A549 (cell line): ENCODE results near the gene B3GNT5. TPM values are rescaled to one million over a fixed set of nuclear protein-coding genes. Genes with fewer than 3 reads are reported as not detected.

Experiments used
- ATAC-seq, 2 experiments: fragments of 200-7000 bp in 1 of 2; fragments of >200 bp in 1 of 2; cut with Nextera tagmentation in 1 of 2; cut with Tn5 transposase in 1 of 2; 3 replicates each; pipeline versions ENCODE4 v1.8.0 to v1.9.1; 2018 to 2020; ENCODE audit warnings: mild to moderate bottlenecking in 1 of 2, moderate library complexity in 1 of 2
- CTCF ChIA-PET: fragments of 300-600 bp; sonication (Branson Sonifier 250); formaldehyde crosslinking; extraction: SDS; loops from one replicate; lab custom pipeline; 2021; ENCODE audit warnings: antibody characterized with exemption, inconsistent platforms; lab: Yijun Ruan, JAX
- POLR2A ChIA-PET: fragments of 350-600 bp; formaldehyde crosslinking; extraction: SDS; loops from one replicate; lab custom pipeline; 2021; ENCODE audit warnings: antibody characterized with exemption, inconsistent platforms; lab: Yijun Ruan, JAX
- DNase-seq, 2 experiments: peaks; one replicate each; pipeline versions ENCODE4 v3.0.0 to v3.0.0-alpha.2; 2011 to 2016; ENCODE audit warnings: low read depth in 1 of 2, low spot score in 1 of 2
- FAIRE-seq: peaks from 2 replicates; lab custom pipeline; 2011; peaks lifted over from hg19 to GRCh38; lab: Jason Lieb, UNC
- H3K27ac ChIP-seq, 2 experiments: fragments of >200 bp; sonication (Bioruptor Twin); formaldehyde crosslinking; 3 replicates each; pipeline ENCODE4 v1.5.1; 2016 to 2017
- H3K4me1 ChIP-seq: fragments of >200 bp; sonication (Bioruptor Twin); formaldehyde crosslinking; 3 replicates; pipeline ENCODE4 v1.6.1; 2016
- H3K4me2 ChIP-seq: fragments of >200 bp; sonication (Bioruptor Twin); formaldehyde crosslinking; 3 replicates; pipeline ENCODE4 v1.6.1; 2016
- H3K4me3 ChIP-seq: fragments of >200 bp; sonication (Bioruptor Twin); formaldehyde crosslinking; 3 replicates; pipeline ENCODE4 v1.5.1; 2016
- H3K9me3 ChIP-seq: fragments of >200 bp; sonication (Bioruptor Twin); formaldehyde crosslinking; 3 replicates; pipeline ENCODE4 v1.6.1; 2016
- CHD2 ChIP-seq: fragments of 150-350 bp; IDR thresholded peaks from 2 replicates; pipeline ENCODE4 v1.6.1; 2014; ENCODE audit warnings: low read length; ENCODE audit not compliant: partially characterized antibody
- CHD4 ChIP-seq: fragments of 200-600 bp; sonication (generic); IDR thresholded peaks from 2 replicates; pipeline ENCODE4 v1.6.1; 2016; ENCODE audit warnings: antibody characterized with exemption, mild to moderate bottlenecking, borderline replicate concordance
- EHF ChIP-seq: fragments of 250-450 bp; sonication (Bioruptor Pico); IDR thresholded peaks from 2 replicates; pipeline ENCODE4 v1.5.0; 2020; ENCODE audit warnings: mild to moderate bottlenecking
- FOSB ChIP-seq: fragments of 250-450 bp; sonication (Bioruptor Pico); IDR thresholded peaks from 2 replicates; pipeline ENCODE4 v1.5.0; 2020; ENCODE audit warnings: mild to moderate bottlenecking, moderate library complexity
- FOXS1 ChIP-seq: fragments of 250-450 bp; sonication (Bioruptor Pico); IDR thresholded peaks from 2 replicates; pipeline ENCODE4 v1.5.0; 2020; ENCODE audit warnings: mild to moderate bottlenecking, moderate library complexity
- HOXA7 ChIP-seq: fragments of 250-450 bp; sonication (Bioruptor Pico); IDR thresholded peaks from 2 replicates; pipeline ENCODE4 v1.5.0; 2020; ENCODE audit warnings: mild to moderate bottlenecking, moderate library complexity
- JUNB ChIP-seq: fragments of >200 bp; sonication (Bioruptor Twin); formaldehyde crosslinking; IDR thresholded peaks from 2 replicates; pipeline ENCODE4 v1.6.1; 2016
- MAZ ChIP-seq: fragments of 150-350 bp; IDR thresholded peaks from 2 replicates; pipeline ENCODE4 v1.6.1; 2014; ENCODE audit warnings: antibody characterized with exemption, low read depth, low read length, borderline replicate concordance
- MYC ChIP-seq: IDR thresholded peaks from 2 replicates; pipeline ENCODE4 v1.6.1; 2012; ENCODE audit warnings: mild to moderate bottlenecking, inconsistent platforms, low read length, improper control_type of control experiment, borderline replicate concordance
- POLR2AphosphoS2 ChIP-seq: conservative IDR thresholded peaks from 2 replicates; pipeline ENCODE4 v1.6.1; 2012; ENCODE audit warnings: low read length, improper control_type of control experiment, inconsistent platforms
- WGBS: methylation state at CpG from one replicate; pipeline ENCODE4 v1.1.6; 2017; ENCODE audit errors: missing lambda C conversion rate; 5-methylcytosine and 5-hydroxymethylcytosine counted together
- polyA plus RNA-seq, 4 experiments: library from polyadenylated mRNA; depleted of rRNA in 3 of 4; stranded (reverse); fragments of >200 nt; fragmentation: RNase III in 1 of 4; extraction: RNeasy Plus Mini Kit Qiagen cat#74134 plus additional on column Dnase treatment in 1 of 4; gene quantifications; 2 replicates in 3 of 4; 3 replicates in 1 of 4; pipeline ENCODE4 v1.2.3, GENCODE V29; 2011 to 2017
- TF ChIP-seq, protein P1 (sequence below): IDR thresholded peaks from 2 replicates; pipeline ENCODE4 v1.6.1; 2012
- TF ChIP-seq, protein P2 (sequence below): fragments of 200-600 bp; sonication (generic); IDR thresholded peaks from 2 replicates; pipeline ENCODE4 v1.6.1; 2016; ENCODE audit warnings: antibody characterized with exemption, mild to moderate bottlenecking, moderate library complexity
- TF ChIP-seq, protein P3 (sequence below): fragments of 450-650 bp; IDR thresholded peaks from 2 replicates; pipeline ENCODE4 v1.6.1; 2014; ENCODE audit warnings: antibody characterized with exemption
- TF ChIP-seq, protein P4 (sequence below): IDR thresholded peaks from 2 replicates; pipeline ENCODE4 v1.6.1; 2012
- TF ChIP-seq, protein P5 (sequence below): fragments of 250-450 bp; sonication (Bioruptor Pico); IDR thresholded peaks from 2 replicates; pipeline ENCODE4 v1.5.0; 2021; ENCODE audit warnings: mild to moderate bottlenecking, moderate library complexity, borderline replicate concordance

B3GNT5 gene
- polyA plus RNA-seq, 2 of the 4 experiments (the other 2 are of a cell fraction) = 4.7 to 11.7 TPM

DNA sequence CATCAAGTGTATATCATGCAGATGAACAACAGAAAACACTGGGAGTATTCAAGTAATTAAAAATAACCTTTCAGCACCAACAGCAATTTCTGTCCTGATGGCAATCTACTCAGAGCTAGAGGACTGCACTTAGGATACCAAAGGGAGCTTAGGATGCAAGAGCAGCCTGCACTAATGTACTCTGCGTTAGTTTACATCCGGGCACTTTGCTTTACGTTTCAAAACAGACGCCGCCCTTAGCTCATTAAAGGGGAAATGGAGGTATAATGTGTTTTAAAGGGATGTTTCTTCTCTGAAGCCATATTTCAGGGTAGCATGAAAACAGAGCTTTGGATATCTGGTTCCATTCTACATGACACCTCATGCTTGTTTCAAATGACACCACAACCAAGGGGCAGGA, 14.0 kb upstream of the B3GNT5 start:
- Histone ChIP-seq H3K27ac (no peak overlapping the region), H3K4me3 (no peak overlapping the region), H3K4me1 (no peaks in the 10 kb centered on the region), H3K9me3 (peaks cover 9% of the 10 kb centered on the region; the same call in 2 of the 3 replicates), H3K4me2 (no peak overlapping the region)
- ATAC-seq (no peak), DNase-seq (no peak), FAIRE-seq (no peak)
- POLR2A ChIA-PET = interaction anchor here (0.7 kb wide), 1 partner anchor 19 kb away, joined by 3 read pairs; no protein-coding TSS in a partner anchor
- 88% methylated on average over 5 of the region's 5 CpGs for WGBS
- CTCF ChIA-PET = interaction anchor here (0.6 to 2.4 kb wide), 2 partner anchors 54 to 1356 kb away, joined by 3 to 12 read pairs; no protein-coding TSS in a partner anchor
- no peak for TF ChIP-seq FOSB (CRISPR knock-in tag)
- TF ChIP-seq HOXA7 (CRISPR knock-in tag) = no peak
- no peak for TF ChIP-seq CHD4
- TF ChIP-seq, protein P1, sequence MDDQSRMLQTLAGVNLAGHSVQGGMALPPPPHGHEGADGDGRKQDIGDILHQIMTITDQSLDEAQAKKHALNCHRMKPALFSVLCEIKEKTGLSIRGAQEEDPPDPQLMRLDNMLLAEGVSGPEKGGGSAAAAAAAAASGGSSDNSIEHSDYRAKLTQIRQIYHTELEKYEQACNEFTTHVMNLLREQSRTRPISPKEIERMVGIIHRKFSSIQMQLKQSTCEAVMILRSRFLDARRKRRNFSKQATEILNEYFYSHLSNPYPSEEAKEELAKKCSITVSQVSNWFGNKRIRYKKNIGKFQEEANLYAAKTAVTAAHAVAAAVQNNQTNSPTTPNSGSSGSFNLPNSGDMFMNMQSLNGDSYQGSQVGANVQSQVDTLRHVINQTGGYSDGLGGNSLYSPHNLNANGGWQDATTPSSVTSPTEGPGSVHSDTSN = no peak
- TF ChIP-seq EHF (CRISPR knock-in tag) = no peak
- TF ChIP-seq, all 56 proteins: peak for 0

DNA sequence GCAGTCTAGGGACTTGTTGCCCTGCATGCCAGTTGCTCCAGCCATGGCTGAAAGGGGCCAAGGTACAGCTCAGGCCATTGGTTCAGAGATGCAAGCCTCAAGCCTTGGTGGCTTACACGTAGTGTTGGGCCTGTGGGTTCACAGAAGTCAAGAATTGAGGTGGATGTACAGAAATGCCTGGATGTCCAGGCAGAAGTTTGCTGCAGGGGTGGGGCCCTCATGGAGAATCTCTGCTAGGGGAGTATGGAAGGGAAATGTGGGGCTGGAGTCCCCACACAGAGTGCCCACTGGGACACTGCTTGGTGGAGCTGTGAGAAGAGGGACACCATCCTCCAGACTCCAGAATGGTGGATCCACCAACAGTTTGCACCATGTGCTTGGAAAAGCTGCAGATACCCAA, 10.6 kb upstream of the B3GNT5 start:
- no peak for ATAC-seq
- no peak overlapping the region for H3K4me2 ChIP-seq
- H3K27ac ChIP-seq = no peak overlapping the region
- WGBS = 25% methylated on average over 1 of the region's 1 CpG
- DNase-seq = no peak
- peaks cover 10% of the 10 kb centered on the region; the same call in 2 of the 3 replicates for H3K4me1 ChIP-seq
- POLR2A ChIA-PET = no interaction called here
- no peak for FAIRE-seq
- TF ChIP-seq, protein P2, sequence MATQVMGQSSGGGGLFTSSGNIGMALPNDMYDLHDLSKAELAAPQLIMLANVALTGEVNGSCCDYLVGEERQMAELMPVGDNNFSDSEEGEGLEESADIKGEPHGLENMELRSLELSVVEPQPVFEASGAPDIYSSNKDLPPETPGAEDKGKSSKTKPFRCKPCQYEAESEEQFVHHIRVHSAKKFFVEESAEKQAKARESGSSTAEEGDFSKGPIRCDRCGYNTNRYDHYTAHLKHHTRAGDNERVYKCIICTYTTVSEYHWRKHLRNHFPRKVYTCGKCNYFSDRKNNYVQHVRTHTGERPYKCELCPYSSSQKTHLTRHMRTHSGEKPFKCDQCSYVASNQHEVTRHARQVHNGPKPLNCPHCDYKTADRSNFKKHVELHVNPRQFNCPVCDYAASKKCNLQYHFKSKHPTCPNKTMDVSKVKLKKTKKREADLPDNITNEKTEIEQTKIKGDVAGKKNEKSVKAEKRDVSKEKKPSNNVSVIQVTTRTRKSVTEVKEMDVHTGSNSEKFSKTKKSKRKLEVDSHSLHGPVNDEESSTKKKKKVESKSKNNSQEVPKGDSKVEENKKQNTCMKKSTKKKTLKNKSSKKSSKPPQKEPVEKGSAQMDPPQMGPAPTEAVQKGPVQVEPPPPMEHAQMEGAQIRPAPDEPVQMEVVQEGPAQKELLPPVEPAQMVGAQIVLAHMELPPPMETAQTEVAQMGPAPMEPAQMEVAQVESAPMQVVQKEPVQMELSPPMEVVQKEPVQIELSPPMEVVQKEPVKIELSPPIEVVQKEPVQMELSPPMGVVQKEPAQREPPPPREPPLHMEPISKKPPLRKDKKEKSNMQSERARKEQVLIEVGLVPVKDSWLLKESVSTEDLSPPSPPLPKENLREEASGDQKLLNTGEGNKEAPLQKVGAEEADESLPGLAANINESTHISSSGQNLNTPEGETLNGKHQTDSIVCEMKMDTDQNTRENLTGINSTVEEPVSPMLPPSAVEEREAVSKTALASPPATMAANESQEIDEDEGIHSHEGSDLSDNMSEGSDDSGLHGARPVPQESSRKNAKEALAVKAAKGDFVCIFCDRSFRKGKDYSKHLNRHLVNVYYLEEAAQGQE = no peak
- TF ChIP-seq FOXS1 (no peak), HOXA7 (CRISPR knock-in tag) (no peak), MAZ (no peak), CHD4 (no peak), POLR2AphosphoS2 (no peak), JUNB (no peak), MYC (no peak), CHD2 (no peak)
- TF ChIP-seq, protein P3, sequence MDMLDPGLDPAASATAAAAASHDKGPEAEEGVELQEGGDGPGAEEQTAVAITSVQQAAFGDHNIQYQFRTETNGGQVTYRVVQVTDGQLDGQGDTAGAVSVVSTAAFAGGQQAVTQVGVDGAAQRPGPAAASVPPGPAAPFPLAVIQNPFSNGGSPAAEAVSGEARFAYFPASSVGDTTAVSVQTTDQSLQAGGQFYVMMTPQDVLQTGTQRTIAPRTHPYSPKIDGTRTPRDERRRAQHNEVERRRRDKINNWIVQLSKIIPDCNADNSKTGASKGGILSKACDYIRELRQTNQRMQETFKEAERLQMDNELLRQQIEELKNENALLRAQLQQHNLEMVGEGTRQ = no peak
- TF ChIP-seq, protein P4, sequence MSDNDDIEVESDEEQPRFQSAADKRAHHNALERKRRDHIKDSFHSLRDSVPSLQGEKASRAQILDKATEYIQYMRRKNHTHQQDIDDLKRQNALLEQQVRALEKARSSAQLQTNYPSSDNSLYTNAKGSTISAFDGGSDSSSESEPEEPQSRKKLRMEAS = no peak
- TF ChIP-seq, protein P1 = no peak
- TF ChIP-seq, protein P5, sequence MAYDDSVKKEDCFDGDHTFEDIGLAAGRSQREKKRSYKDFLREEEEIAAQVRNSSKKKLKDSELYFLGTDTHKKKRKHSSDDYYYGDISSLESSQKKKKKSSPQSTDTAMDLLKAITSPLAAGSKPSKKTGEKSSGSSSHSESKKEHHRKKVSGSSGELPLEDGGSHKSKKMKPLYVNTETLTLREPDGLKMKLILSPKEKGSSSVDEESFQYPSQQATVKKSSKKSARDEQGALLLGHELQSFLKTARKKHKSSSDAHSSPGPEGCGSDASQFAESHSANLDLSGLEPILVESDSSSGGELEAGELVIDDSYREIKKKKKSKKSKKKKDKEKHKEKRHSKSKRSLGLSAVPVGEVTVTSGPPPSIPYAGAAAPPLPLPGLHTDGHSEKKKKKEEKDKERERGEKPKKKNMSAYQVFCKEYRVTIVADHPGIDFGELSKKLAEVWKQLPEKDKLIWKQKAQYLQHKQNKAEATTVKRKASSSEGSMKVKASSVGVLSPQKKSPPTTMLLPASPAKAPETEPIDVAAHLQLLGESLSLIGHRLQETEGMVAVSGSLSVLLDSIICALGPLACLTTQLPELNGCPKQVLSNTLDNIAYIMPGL = no peak
- H3K9me3 ChIP-seq = peaks cover 9% of the 10 kb centered on the region; the same call in 2 of the 3 replicates
- CTCF ChIA-PET = interaction anchor here (0.9 to 1.1 kb wide), 2 partner anchors 57 to 143 kb away, joined by 3 read pairs; no protein-coding TSS in a partner anchor
- no peak overlapping the region for H3K4me3 ChIP-seq
